Esophagus muscularis mucosa (tissue), 4 donors: ENCODE measurements around the gene PAQR6. TPM values are rescaled to one million over a fixed set of nuclear protein-coding genes. Genes with fewer than 3 reads are reported as not detected.

Experiments used
- DNase-seq: peaks from one replicate; pipeline ENCODE4 v3.0.0-alpha.2; 2017; ENCODE audit errors: extremely low spot score
- H3K27ac ChIP-seq, 4 donors: fragments of 200-600 bp; sonication (generic); replicated peaks in 1 of 4; 1 replicate in 3 of 4; 2 replicates in 1 of 4; pipeline ENCODE4 v1.5.1; 2016 to 2019; ENCODE audit warnings: mild to moderate bottlenecking in 1 of 4
- H3K27me3 ChIP-seq, 4 donors: fragments of 200-600 bp; sonication (generic); one replicate each; pipeline versions ENCODE4 v1.5.1 to v1.6.0; 2016 to 2019
- H3K36me3 ChIP-seq, 4 donors: fragments of 200-600 bp; sonication (generic); one replicate each; pipeline ENCODE4 v1.5.1; 2016 to 2019
- H3K4me1 ChIP-seq, 4 donors: fragments of 200-600 bp; sonication (generic); one replicate each; pipeline ENCODE4 v1.5.1; 2016 to 2019
- H3K4me3 ChIP-seq, 4 donors: fragments of 200-600 bp; sonication (generic); 1 replicate in 2 of 4; 2 replicates in 2 of 4; pipeline ENCODE4 v1.5.1; 2016 to 2019; ENCODE audit warnings: mild to moderate bottlenecking in 4 of 4, moderate library complexity in 1 of 4
- H3K9me3 ChIP-seq, 4 donors: fragments of 200-600 bp; sonication (generic); 1 replicate in 3 of 4; 2 replicates in 1 of 4; pipeline ENCODE4 v1.5.1; 2016 to 2019
- CTCF ChIP-seq, 3 experiments: fragments of 200-600 bp in 2 of 3; fragments of 450-650 bp in 1 of 3; sonication (generic) in 2 of 3; IDR thresholded peaks; one replicate each; pipeline ENCODE4 v1.5.1; 2017 to 2019; ENCODE audit warnings: antibody characterized with exemption in 3 of 3, mild to moderate bottlenecking in 2 of 3, moderate library complexity in 1 of 3
- EP300 ChIP-seq: sonication (generic); formaldehyde crosslinking; IDR thresholded peaks from one replicate; pipeline ENCODE4 v1.6.1; 2017; ENCODE audit warnings: antibody characterized with exemption
- POLR2A ChIP-seq: fragments of 450-650 bp; IDR thresholded peaks from one replicate; pipeline ENCODE4 v1.6.1; 2017; ENCODE audit warnings: antibody characterized with exemption, moderate library complexity, mild to moderate bottlenecking, low read depth
- POLR2AphosphoS5 ChIP-seq, 2 donors: sonication (generic); formaldehyde crosslinking; IDR thresholded peaks; one replicate each; pipeline ENCODE4 v1.6.1; 2017; ENCODE audit warnings: antibody characterized with exemption in 2 of 2
- WGBS: methylation state at CpG from one replicate; pipeline ENCODE4 v1.1.5; 2018; 5-methylcytosine and 5-hydroxymethylcytosine counted together
- intact Hi-C: fragments of 100-400 bp; cut with DNase I; formaldehyde crosslinking; loops from one replicate; pipeline ENCODE4 v1.15.1; 2023
- total RNA-seq, 4 donors: library from RNA; depleted of rRNA; stranded (reverse); fragments of >200 nt; gene quantifications; one replicate each; pipeline versions ENCODE4 v1.1.0 to v1.2.1, GENCODE V29; 2016

The PAQR6 gene
- total RNA-seq, 4 donors from 2014 or later, result 2.2 to 2.9 (median 2.7) TPM

GRCh38 chr1:156196445-156196844 lies 51.4 kb downstream of the PAQR6 start:
- Histone ChIP-seq H3K27me3 (no peaks in the 10 kb centered on the region), H3K9me3 (no peaks in the 10 kb centered on the region), H3K4me1 (peaks cover 23 to 60% (median 43%) of the 10 kb centered on the region in 4 donors), H3K36me3 (peaks cover 12 to 39% (median 24%) of the 10 kb centered on the region in 4 donors), H3K27ac (no peak overlapping the region), H3K4me3 (no peak overlapping the region)
- no peak for DNase-seq
- WGBS, result 54% methylated on average over 2 of the region's 2 CpGs
- intact Hi-C loops, result no loop called here
- TF ChIP-seq CTCF (IDR thresholded peaks at IDR 0.05), result no peak
- TF ChIP-seq POLR2A, result no peak
- TF ChIP-seq EP300, result no peak
- no peak for TF ChIP-seq POLR2AphosphoS5 (IDR thresholded peaks at IDR 0.05)

- intact Hi-C loops, result no loop called here
- no peaks in the 10 kb centered on the region for H3K27me3 ChIP-seq
- no peak overlapping the region for H3K27ac ChIP-seq
- H3K4me1 ChIP-seq, result peaks cover 23 to 54% (median 40%) of the 10 kb centered on the region in 4 donors
- no peak overlapping the region for H3K4me3 ChIP-seq
- peaks cover 12 to 35% (median 21%) of the 10 kb centered on the region in 4 donors for H3K36me3 ChIP-seq
- TF ChIP-seq POLR2A, result no peak
- no peak for TF ChIP-seq CTCF (IDR thresholded peaks at IDR 0.05)
- H3K9me3 ChIP-seq, result no peaks in the 10 kb centered on the region
- 72% methylated on average over 4 of the region's 4 CpGs for WGBS
- DNase-seq, result no peak
Measured at GRCh38 chr1:156195853-156196252, 52.0 kb downstream of the PAQR6 start.

GRCh38 chr1:156194300-156194652 lies 53.6 kb downstream of the PAQR6 start:
- intact Hi-C loops, result no loop called here
- no peak for DNase-seq
- H3K27ac ChIP-seq, result peak overlapping the region; percentile 79 to 91 (median 84)
- H3K4me1 ChIP-seq, result peaks cover 23 to 43% (median 37%) of the 10 kb centered on the region in 4 donors
- no peaks in the 10 kb centered on the region for H3K9me3 ChIP-seq
- TF ChIP-seq EP300 (no peak), CTCF (IDR thresholded peaks at IDR 0.05) (no peak), POLR2A (no peak), POLR2AphosphoS5 (IDR thresholded peaks at IDR 0.05) (no peak)
- WGBS, result 18% methylated on average over 11 of the region's 14 CpGs
- H3K27me3 ChIP-seq, result no peaks in the 10 kb centered on the region
- peaks cover 7 to 19% (median 7%) of the 10 kb centered on the region in 4 donors for H3K36me3 ChIP-seq
- H3K4me3 ChIP-seq, result peak overlapping the region; percentile 80 to 96 (median 86)

GRCh38 chr1:156193488-156194299 lies 54.2 kb downstream of the PAQR6 start, which contains the start of gene SLC25A44:
Gene SLC25A44, plus strand, starts transcription at chr1:156194104. Its CDS starts 5,744 bp downstream, at chr1:156199848.
- Histone ChIP-seq H3K27ac (peak within 1 kb of the TSS; percentile 79 to 91 (median 84)), H3K4me3 (peak within 1 kb of the TSS; percentile 80 to 96 (median 86)), H3K4me1 (peaks cover 23 to 43% (median 37%) of the 10 kb centered on the region in 4 donors), H3K36me3 (peaks cover under 1 to 15% (median 7%) of the 10 kb centered on the region in 4 donors), H3K9me3 (no peaks in the 10 kb centered on the region), H3K27me3 (no peaks in the 10 kb centered on the region)
- DNase-seq, result peak; percentile 99
- intact Hi-C loops, result no loop called here
- 4% methylated on average over 41 of the region's 59 CpGs for WGBS
- TF ChIP-seq EP300, result no peak
- peak; percentile 36 to 61 (median 47) for TF ChIP-seq CTCF (IDR thresholded peaks at IDR 0.05)
- peak; percentile 44 for TF ChIP-seq POLR2A
- TF ChIP-seq POLR2AphosphoS5 (IDR thresholded peaks at IDR 0.05), result peak; percentile 91 to 93

Other genes with a start within 250 kb of the PAQR6 start
- 100 to 1,000 TPM; 118 to 229 (median 137) TPM for gene SSR2, start 227.1 kb downstream of the PAQR6 start, total RNA-seq
- 10 to 100 TPM; 17.4 to 33.3 (median 26.0) TPM for gene UBQLN4, start 194.3 kb downstream of the PAQR6 start, total RNA-seq
- gene LAMTOR2, start 193.3 kb downstream of the PAQR6 start, total RNA-seq, result 100 to 1,000 TPM in 1 of 4 donors, 10 to 100 TPM in 3; 59.3 to 106 (median 75.5) TPM
- not detected for gene RAB25, start 186.9 kb downstream of the PAQR6 start, total RNA-seq
- gene MEX3A, start 165.6 kb downstream of the PAQR6 start, total RNA-seq, result 1 to 10 TPM in 1 of 4 donors, under 1 TPM in 3; under 0.01 to 1.6 (median 0.66) TPM
- 100 to 1,000 TPM; 311 to 589 (median 380) TPM for gene LMNA, start 133.3 kb downstream of the PAQR6 start, total RNA-seq
- 1 to 10 TPM; 1.7 to 4.1 (median 2.6) TPM for gene SEMA4A, start 94.5 kb downstream of the PAQR6 start, total RNA-seq
- 10 to 100 TPM in 3 of 4 donors, 1 to 10 TPM in 1; 8.3 to 18.2 (median 15.0) TPM for gene SLC25A44, start 54.0 kb downstream of the PAQR6 start, total RNA-seq
- gene PMF1, start 35.0 kb downstream of the PAQR6 start, total RNA-seq, result 10 to 100 TPM; 45.0 to 60.4 (median 50.2) TPM
- 1 to 10 TPM in 1 of 4 donors, not detected in 3; 2.4 TPM for gene BGLAP, start 5.9 kb downstream of the PAQR6 start, total RNA-seq
- 10 to 100 TPM; 52.3 to 96.1 (median 69.4) TPM for gene SMG5, start 34.8 kb upstream of the PAQR6 start, total RNA-seq
- gene TMEM79, start 36.3 kb upstream of the PAQR6 start, total RNA-seq, result 1 to 10 TPM in 3 of 4 donors, under 1 TPM in 1; 0.99 to 3.2 (median 1.9) TPM
- gene GLMP, start 47.6 kb upstream of the PAQR6 start, total RNA-seq, result 10 to 100 TPM; 27.0 to 47.8 (median 37.5) TPM
- not detected for gene VHLL, start 51.3 kb upstream of the PAQR6 start, total RNA-seq
- gene CCT3, start 90.2 kb upstream of the PAQR6 start, total RNA-seq, result 100 to 1,000 TPM; 172 to 241 (median 222) TPM
- gene TSACC, start 90.5 kb upstream of the PAQR6 start, total RNA-seq, result not detected
- not detected for gene RHBG, start 121.2 kb upstream of the PAQR6 start, total RNA-seq